AG10803 (cell line): ENCODE measurements around the gene PHF19.

Experiments
- DNase-seq: peaks from one replicate; pipeline ENCODE4 v3.0.0; 2010; ENCODE audit warnings: low read depth
- H3K4me3 ChIP-seq: 2 replicates; pipeline ENCODE4 v1.5.1; 2011; ENCODE audit warnings: mild to moderate bottlenecking, low read length, control low read depth
- TF ChIP-seq, protein P1 (sequence below): conservative IDR thresholded peaks from 2 replicates; pipeline ENCODE4 v1.5.1; 2011; ENCODE audit warnings: mild to moderate bottlenecking, low read length, control low read depth, inconsistent platforms

The PHF19 gene

GRCh38 chr9:120911295-120911837 lies 34.4 kb upstream of the PHF19 start:
- TF ChIP-seq, protein P1, sequence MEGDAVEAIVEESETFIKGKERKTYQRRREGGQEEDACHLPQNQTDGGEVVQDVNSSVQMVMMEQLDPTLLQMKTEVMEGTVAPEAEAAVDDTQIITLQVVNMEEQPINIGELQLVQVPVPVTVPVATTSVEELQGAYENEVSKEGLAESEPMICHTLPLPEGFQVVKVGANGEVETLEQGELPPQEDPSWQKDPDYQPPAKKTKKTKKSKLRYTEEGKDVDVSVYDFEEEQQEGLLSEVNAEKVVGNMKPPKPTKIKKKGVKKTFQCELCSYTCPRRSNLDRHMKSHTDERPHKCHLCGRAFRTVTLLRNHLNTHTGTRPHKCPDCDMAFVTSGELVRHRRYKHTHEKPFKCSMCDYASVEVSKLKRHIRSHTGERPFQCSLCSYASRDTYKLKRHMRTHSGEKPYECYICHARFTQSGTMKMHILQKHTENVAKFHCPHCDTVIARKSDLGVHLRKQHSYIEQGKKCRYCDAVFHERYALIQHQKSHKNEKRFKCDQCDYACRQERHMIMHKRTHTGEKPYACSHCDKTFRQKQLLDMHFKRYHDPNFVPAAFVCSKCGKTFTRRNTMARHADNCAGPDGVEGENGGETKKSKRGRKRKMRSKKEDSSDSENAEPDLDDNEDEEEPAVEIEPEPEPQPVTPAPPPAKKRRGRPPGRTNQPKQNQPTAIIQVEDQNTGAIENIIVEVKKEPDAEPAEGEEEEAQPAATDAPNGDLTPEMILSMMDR: no peak
- H3K4me3 ChIP-seq: no peak overlapping the region
- DNase-seq: no peak

GRCh38 chr9:120910643-120911042 lies 33.7 kb upstream of the PHF19 start:
- DNase-seq: no peak
- H3K4me3 ChIP-seq: no peak overlapping the region
- TF ChIP-seq, protein P1: no peak

DNA sequence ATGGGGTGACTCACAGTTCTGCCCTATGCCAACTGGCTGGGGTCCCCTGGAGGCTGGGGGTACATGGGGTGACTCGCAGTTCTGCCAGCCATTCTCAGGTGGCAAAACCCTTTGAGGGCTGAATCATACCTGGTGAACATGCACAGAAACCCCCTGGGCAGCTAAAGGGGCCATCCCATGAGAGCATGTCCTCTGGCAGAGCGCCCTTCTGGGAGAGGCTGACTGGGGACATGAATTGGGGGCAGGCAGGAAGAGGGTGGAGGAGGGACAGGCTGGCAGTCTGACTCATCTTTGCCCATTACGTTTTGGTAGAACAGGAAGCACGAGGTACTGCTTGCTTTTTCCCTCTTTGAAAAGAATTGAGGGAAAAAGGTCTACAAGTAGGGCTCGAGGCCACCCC lies 32.9 kb upstream of the PHF19 start:
- no peak for DNase-seq
- TF ChIP-seq, protein P1: no peak

GRCh38 chr9:120905315-120906164 lies 28.6 kb upstream of the PHF19 start:
- H3K4me3 ChIP-seq: no peak overlapping the region
- DNase-seq: no peak
- TF ChIP-seq, protein P1: no peak

More for the DNA sequence above, 32.9 kb upstream of the PHF19 start:
- H3K4me3 ChIP-seq: no peak overlapping the region

DNA sequence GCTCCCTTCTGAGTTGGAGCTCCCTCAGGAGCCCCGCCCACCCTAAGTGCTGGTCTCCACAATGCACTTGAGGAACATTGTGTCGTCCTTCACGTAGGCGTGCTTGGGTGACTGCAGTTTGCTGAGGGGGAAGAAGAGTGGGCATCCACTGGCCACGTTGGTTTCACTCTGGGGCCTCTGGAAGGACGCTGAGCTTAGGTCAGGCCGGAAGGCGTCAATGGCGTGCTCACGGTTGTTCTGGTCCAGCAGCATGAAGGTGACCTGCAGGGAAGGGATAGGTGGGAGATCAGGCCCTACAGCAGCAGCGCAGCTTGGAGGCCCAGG lies 28.0 kb upstream of the PHF19 start:
- TF ChIP-seq, protein P1: no peak
- H3K4me3 ChIP-seq: no peak overlapping the region
- no peak for DNase-seq

DNA sequence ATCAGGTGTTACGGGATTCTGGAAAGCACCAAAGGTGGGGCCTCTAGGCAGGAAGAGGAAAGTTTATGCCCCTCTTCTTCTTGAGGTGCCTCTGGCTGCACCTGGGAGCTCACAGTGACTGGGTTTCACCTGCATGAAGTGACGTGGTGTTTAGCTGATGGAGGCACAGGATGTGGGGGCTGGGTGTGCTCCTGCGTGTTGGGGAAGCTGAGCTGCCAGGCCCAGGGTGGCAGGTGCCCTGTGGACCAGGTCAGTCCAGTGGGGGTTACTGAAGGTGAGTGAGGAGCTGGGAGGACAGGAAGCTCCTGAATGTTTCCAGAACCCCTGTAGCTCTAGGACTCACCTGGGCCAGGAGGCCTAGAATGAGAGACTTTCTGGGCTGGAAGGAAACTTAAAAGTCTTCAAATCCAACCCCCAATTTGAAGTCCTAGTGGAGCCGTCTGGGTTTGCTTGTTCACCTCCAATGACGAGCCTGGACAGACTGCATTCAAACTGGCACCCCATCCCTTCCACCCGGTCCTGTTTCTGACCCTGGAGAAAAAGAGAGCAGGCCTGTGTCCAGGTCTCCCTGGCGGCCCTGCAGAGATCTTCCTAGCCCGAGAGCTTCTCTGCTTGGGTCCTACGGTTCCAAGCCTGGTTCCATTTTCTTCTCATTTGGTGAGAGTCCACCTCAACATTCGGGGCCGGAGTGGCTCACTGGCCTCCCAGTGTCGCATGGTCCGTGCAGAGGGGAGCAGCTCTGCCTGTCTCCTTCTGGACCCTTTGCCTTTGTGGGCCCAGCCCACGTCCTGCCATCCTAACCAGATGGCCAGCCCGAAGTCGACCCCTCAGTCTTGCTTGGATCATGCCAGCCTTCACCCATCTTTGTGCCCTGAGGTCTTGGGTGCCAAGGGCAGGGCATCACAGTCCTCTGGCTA lies 27.3 kb upstream of the PHF19 start:
- TF ChIP-seq, protein P1: no peak
- H3K4me3 ChIP-seq: no peak overlapping the region
- DNase-seq: no peak
